Measurements from ENCODE around the gene DENND1B.

DENND1B gene

DNA sequence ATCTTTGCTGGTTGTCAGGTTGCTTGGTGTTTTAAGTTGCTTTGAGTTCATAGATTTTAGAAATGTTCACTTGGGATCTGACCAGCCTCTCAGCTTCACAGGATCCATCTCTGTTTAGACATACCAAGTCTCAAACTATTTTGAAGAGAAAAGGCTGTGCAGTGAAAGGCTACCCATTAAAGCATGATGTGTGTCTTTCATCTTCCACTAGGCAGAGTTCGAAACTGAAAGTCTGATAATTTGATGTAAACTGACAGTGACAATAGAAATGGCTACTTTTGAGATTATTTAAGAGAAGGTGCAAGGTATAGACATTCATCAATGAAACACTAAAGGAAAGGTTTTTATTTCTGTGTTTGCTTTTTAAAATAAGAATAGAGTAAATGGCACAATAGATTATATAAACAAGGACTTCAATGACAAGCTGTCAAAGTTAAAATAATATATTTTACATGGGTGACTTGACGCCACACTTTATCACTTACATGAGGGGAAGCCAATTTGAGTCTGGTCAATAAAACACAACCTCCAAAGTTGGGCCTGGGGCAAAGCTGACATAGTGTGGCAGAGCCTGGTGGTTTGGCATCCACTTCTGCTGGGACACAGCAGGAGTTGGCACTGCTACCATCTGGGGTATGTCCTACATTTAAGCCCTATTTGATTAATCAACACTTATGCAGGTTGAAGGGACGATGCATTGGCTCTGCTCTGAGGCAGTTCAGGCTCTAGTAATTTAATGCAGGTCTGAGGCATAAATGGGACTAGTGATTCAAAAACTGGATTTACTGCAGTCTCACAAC is 309.6 kb downstream of the DENND1B start:
- no peak for DNase-seq

DNA sequence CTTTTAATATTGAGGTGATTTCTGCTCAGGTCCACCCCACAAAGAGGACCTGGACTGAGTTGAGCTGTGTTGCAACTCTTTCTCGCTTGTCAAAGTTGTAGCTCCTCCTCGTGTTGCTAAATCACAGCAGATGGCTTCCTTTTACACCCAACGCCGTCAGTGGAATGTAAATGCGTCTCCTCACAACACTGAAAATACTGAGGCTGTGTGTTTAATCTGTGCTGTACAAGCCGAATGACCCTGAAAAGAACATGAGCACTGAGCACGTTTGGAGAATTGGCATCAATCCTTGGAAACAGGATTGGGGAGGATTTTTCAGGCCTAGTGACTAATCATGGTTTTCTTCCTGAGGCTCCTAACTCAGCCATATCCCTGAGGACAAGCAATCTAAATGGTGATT is 311.2 kb downstream of the DENND1B start:
- DNase-seq: peak; percentile 19 to 51 (median 46)

DNA sequence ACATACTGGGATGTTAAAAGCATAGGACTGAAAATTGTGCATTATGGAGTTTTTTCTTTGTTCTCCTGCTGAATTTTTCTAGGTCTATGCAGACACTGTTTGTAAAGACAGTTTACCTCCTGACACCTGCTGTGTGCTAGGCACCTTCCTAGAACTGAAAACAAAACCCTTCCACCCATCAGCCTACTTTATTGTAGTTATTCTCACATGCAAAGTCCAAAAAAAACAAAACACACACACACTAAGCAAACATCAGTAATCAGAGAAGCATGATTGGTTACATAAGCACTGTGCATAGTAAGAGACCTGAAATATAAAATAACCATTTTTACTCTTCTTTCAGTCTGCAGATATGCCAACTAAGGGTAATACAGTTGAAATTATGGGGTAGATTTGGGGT is 312.1 kb downstream of the DENND1B start:
- no peak for DNase-seq

DNA sequence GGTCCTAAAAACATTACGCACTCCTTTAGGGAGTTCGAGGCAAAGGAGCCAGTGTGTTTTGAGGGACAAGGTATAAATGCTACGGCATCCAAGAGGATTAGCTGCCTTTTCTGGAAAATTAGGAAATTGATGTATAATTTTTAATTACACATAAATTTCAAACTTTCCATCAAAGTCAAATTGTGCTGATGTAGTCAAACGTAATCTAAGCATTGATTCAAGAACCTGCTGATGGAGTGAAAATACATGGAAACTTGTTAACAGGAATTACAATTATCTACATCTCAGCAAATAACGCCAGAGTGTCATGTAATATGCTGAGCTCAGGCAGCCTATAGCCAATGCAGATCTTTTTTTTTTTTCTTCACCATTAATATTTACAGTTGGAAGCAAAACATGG is 312.7 kb downstream of the DENND1B start:
- no peak for DNase-seq

Data from suppressor macrophage (primary cell).